ENCODE results near the gene RNF128.

RNF128 gene

GRCh38 chrX:106702636-106703035 lies 23.9 kb upstream of the RNF128 start:
- no peaks in the 10 kb centered on the region for H3F3A ChIP-seq (ENCODE audit: low read depth)
- no peaks in the 10 kb centered on the region for H3K9me3 ChIP-seq (ENCODE audit: insufficient read depth, low read depth, low read length)
- H3K79me2 ChIP-seq (ENCODE audit: insufficient read depth, low read length) = no peaks in the 10 kb centered on the region
- H3K9me2 ChIP-seq (replicated peaks; ENCODE audit: low read depth, low read length) = no peaks in the 10 kb centered on the region
- TF ChIP-seq CTCF (conservative IDR thresholded peaks at IDR 0.05; ENCODE audit: low read length) (no peak), EZH2phosphoT487 (IDR thresholded peaks at IDR 0.05; ENCODE audit: borderline replicate concordance) (no peak)
- H3K27me3 ChIP-seq (ENCODE audit: insufficient read depth, low read length, poor library complexity, severe bottlenecking) = no peaks in the 10 kb centered on the region
- H3K4me2 ChIP-seq (ENCODE audit: low read depth, low read length, poor library complexity, severe bottlenecking) = no peak overlapping the region
- no peaks in the 10 kb centered on the region for H3K4me1 ChIP-seq (ENCODE audit: insufficient read depth, low read length, poor library complexity, severe bottlenecking)
- H2AFZ ChIP-seq (ENCODE audit: low read length) = no peak overlapping the region
- no peaks in the 10 kb centered on the region for H4K20me1 ChIP-seq (ENCODE audit: insufficient read depth, low read length, poor library complexity, severe bottlenecking)
- no peaks in the 10 kb centered on the region for H3K36me3 ChIP-seq (ENCODE audit: insufficient read depth, low read length)
- H3K9ac ChIP-seq (ENCODE audit: low read depth, low read length, poor library complexity, severe bottlenecking) = no peak overlapping the region
- no peak overlapping the region for H3K4me3 ChIP-seq (ENCODE audit: low read length, poor library complexity, severe bottlenecking)

- Histone ChIP-seq H2AFZ (ENCODE audit: low read length) (no peak overlapping the region), H3K4me2 (ENCODE audit: low read depth, low read length, poor library complexity, severe bottlenecking) (no peak overlapping the region), H3K79me2 (ENCODE audit: insufficient read depth, low read length) (no peaks in the 10 kb centered on the region), H3K9ac (ENCODE audit: low read depth, low read length, poor library complexity, severe bottlenecking) (no peak overlapping the region), H3K9me3 (ENCODE audit: insufficient read depth, low read depth, low read length) (no peaks in the 10 kb centered on the region), H3K27me3 (ENCODE audit: insufficient read depth, low read length, poor library complexity, severe bottlenecking) (no peaks in the 10 kb centered on the region), H3K9me2 (replicated peaks; ENCODE audit: low read depth, low read length) (no peaks in the 10 kb centered on the region), H3K36me3 (ENCODE audit: insufficient read depth, low read length) (no peaks in the 10 kb centered on the region), H3K4me3 (ENCODE audit: low read length, poor library complexity, severe bottlenecking) (no peak overlapping the region), H3F3A (ENCODE audit: low read depth) (no peaks in the 10 kb centered on the region), H4K20me1 (ENCODE audit: insufficient read depth, low read length, poor library complexity, severe bottlenecking) (no peaks in the 10 kb centered on the region), H3K4me1 (ENCODE audit: insufficient read depth, low read length, poor library complexity, severe bottlenecking) (no peaks in the 10 kb centered on the region)
- no peak for TF ChIP-seq EZH2phosphoT487 (IDR thresholded peaks at IDR 0.05; ENCODE audit: borderline replicate concordance)
- TF ChIP-seq CTCF (conservative IDR thresholded peaks at IDR 0.05; ENCODE audit: low read length) = no peak
Observed at GRCh38 chrX:106706466-106706865, 20.0 kb upstream of the RNF128 start.

- no peaks in the 10 kb centered on the region for H3K27me3 ChIP-seq (ENCODE audit: insufficient read depth, low read length, poor library complexity, severe bottlenecking)
- H3F3A ChIP-seq (ENCODE audit: low read depth) = no peaks in the 10 kb centered on the region
- no peaks in the 10 kb centered on the region for H3K4me1 ChIP-seq (ENCODE audit: insufficient read depth, low read length, poor library complexity, severe bottlenecking)
- no peaks in the 10 kb centered on the region for H3K9me3 ChIP-seq (ENCODE audit: insufficient read depth, low read depth, low read length)
- no peaks in the 10 kb centered on the region for H3K36me3 ChIP-seq (ENCODE audit: insufficient read depth, low read length)
- H3K9me2 ChIP-seq (replicated peaks; ENCODE audit: low read depth, low read length) = no peaks in the 10 kb centered on the region
- H2AFZ ChIP-seq (ENCODE audit: low read length) = no peak overlapping the region
- H3K4me3 ChIP-seq (ENCODE audit: low read length, poor library complexity, severe bottlenecking) = no peak overlapping the region
- no peak overlapping the region for H3K4me2 ChIP-seq (ENCODE audit: low read depth, low read length, poor library complexity, severe bottlenecking)
- no peaks in the 10 kb centered on the region for H4K20me1 ChIP-seq (ENCODE audit: insufficient read depth, low read length, poor library complexity, severe bottlenecking)
- no peak for TF ChIP-seq CTCF (conservative IDR thresholded peaks at IDR 0.05; ENCODE audit: low read length)
- no peak for TF ChIP-seq EZH2phosphoT487 (IDR thresholded peaks at IDR 0.05; ENCODE audit: borderline replicate concordance)
- no peak overlapping the region for H3K9ac ChIP-seq (ENCODE audit: low read depth, low read length, poor library complexity, severe bottlenecking)
- H3K79me2 ChIP-seq (ENCODE audit: insufficient read depth, low read length) = no peaks in the 10 kb centered on the region
Observed at GRCh38 chrX:106707771-106708454, 18.6 kb upstream of the RNF128 start.

All from Loucy (cell line).